ENCODE measurements around the gene CHTOP. TPM values are rescaled to one million over a fixed set of nuclear protein-coding genes. Genes with fewer than 3 reads are reported as not detected.

CHTOP gene
- polyA plus RNA-seq, 1 of the 3 experiments (the other 2 are of a cell fraction), result 84.9 TPM

- no peak for TF ChIP-seq MEF2A (IDR thresholded peaks at IDR 0.05; ENCODE audit: borderline replicate concordance, low read depth)
- TF ChIP-seq EZH2phosphoT487 (IDR thresholded peaks at IDR 0.05; ENCODE audit: borderline replicate concordance, low read depth), result no peak
- TF ChIP-seq RXRA (IDR thresholded peaks at IDR 0.05; ENCODE audit: borderline replicate concordance, low read depth), result no peak
- TF ChIP-seq YY1 (IDR thresholded peaks at IDR 0.05; ENCODE audit: low read depth), result peak; percentile 70; the same call in 1 of the 2 replicates
- peak; percentile 56; the same call in 1 of the 2 replicates for TF ChIP-seq TAF1 (IDR thresholded peaks at IDR 0.05; ENCODE audit: borderline replicate concordance, low read depth, low read length)
- peak; percentile 62; the same call in 1 of the 2 replicates for TF ChIP-seq ELF1 (IDR thresholded peaks at IDR 0.05)
- peak; percentile 76 for TF ChIP-seq GABPA (IDR thresholded peaks at IDR 0.05; ENCODE audit: low read depth)
- TF ChIP-seq RAD21 (IDR thresholded peaks at IDR 0.05; ENCODE audit: low read length), result no peak
- no peak for TF ChIP-seq SMC3 (IDR thresholded peaks at IDR 0.05; ENCODE audit: low read depth, low read length)
- TF ChIP-seq MAX (IDR thresholded peaks at IDR 0.05; ENCODE audit: low read depth), result no peak; the same call in 1 of the 2 replicates
- TF ChIP-seq JUND (IDR thresholded peaks at IDR 0.05), result no peak
- TF ChIP-seq RCOR1 (IDR thresholded peaks at IDR 0.05; ENCODE audit: low read length), result no peak
- no peak for TF ChIP-seq TCF12 (IDR thresholded peaks at IDR 0.05)
- TF ChIP-seq CHD2 (IDR thresholded peaks at IDR 0.05; ENCODE audit: low read length, partially characterized antibody), result no peak
- TF ChIP-seq GATA2 (CRISPR knock-in tag; IDR thresholded peaks at IDR 0.05), result no peak
Measured at GRCh38 chr1:153658400-153659174, 24.7 kb downstream of the CHTOP start, which contains the start of gene SNAPIN (continued).

- Histone ChIP-seq H3K4me1 (ENCODE audit: control insufficient read depth in 1 of 2, insufficient read depth in 2 of 2, low read depth in 1 of 2, low read length in 1 of 2) (peaks cover 0 to 5% of the 10 kb centered on the region in 2 experiments; a peak in 1 of 4 replicates), H3K79me2 (ENCODE audit: insufficient read depth) (peaks cover 23% of the 10 kb centered on the region), H4K20me1 (ENCODE audit: insufficient read depth) (no peaks in the 10 kb centered on the region), H3K4me3 (ENCODE audit: low read depth in 2 of 2, low read length in 1 of 2) (peak overlapping the region; percentile 60 to 92), H3K4me2 (peak overlapping the region; percentile 94), H3K9ac (peak overlapping the region; percentile 80), H3K27me3 (ENCODE audit: insufficient read depth) (no peaks in the 10 kb centered on the region), H3K36me3 (replicated peaks in 1 of 2; ENCODE audit: control insufficient read depth in 1 of 2, insufficient read depth in 2 of 2, low read length in 1 of 2) (peaks cover 32 to 35% of the 10 kb centered on the region in 2 experiments), H3K9me2 (no peaks in the 10 kb centered on the region), H2AFZ (ENCODE audit: low read depth) (peak overlapping the region; percentile 97), H3K9me3 (no peaks in the 10 kb centered on the region), H3K27ac (ENCODE audit: low read depth in 2 of 2, low read length in 1 of 2) (peak overlapping the region; percentile 58 to 83; a peak in 2 of 4 replicates), H3F3A (replicated peaks; ENCODE audit: insufficient read depth) (peaks cover 36% of the 10 kb centered on the region)
- POLR2A ChIA-PET, result interaction anchor here (0.9 to 1.9 kb wide), 3 partner anchors 25 to 331 kb away, joined by 3 to 8 read pairs (median 4); partner anchors contain the start of genes CHTOP and RPS27
- 15% methylated on average over 8 of the region's 8 CpGs for WGBS (ENCODE audit: low lambda C conversion rate)
- CTCF ChIA-PET, result interaction anchor here (0.6 to 1.4 kb wide), 5 partner anchors 8 to 18 kb away, joined by 3 read pairs; no protein-coding TSS in a partner anchor
- DNase-seq, result no peak
- TF ChIP-seq REST (IDR thresholded peaks at IDR 0.05; ENCODE audit: low read depth, low read length) (no peak), NFIC (IDR thresholded peaks at IDR 0.05; ENCODE audit: borderline replicate concordance) (no peak)
Measured at GRCh38 chr1:153659175-153659534, 25.3 kb downstream of the CHTOP start.
